ENCODE measurements around the gene VWCE. TPM values are rescaled to one million over a fixed set of nuclear protein-coding genes. Genes with fewer than 3 reads are reported as not detected.

Gene VWCE
- total and polyA plus RNA-seq, 9 of the 15 experiments (the other 6 are each of a cell fraction or from before 2014, with no cell fraction given): 0.06 to 1.6 (median 0.63) TPM; not detected in 1

- TF ChIP-seq GATAD2B (IDR thresholded peaks at IDR 0.05; ENCODE audit: borderline replicate concordance): 0 out of 2 replicates have a peak, but pooled peaks have one; percentile 59
- TF ChIP-seq TFAP4 (CRISPR knock-in tag; IDR thresholded peaks at IDR 0.05; ENCODE audit: borderline replicate concordance): peak; percentile 94
- peak; percentile 69; the same call in 1 of the 2 replicates for TF ChIP-seq ZNF589 (CRISPR knock-in tag; IDR thresholded peaks at IDR 0.05; ENCODE audit: low read depth)
- TF ChIP-seq BRD4 (IDR thresholded peaks at IDR 0.05): no peak
- TF ChIP-seq ZNF785 (CRISPR knock-in tag; IDR thresholded peaks at IDR 0.05): no peak
- no peak; the same call in 1 of the 2 replicates for TF ChIP-seq ESRRA (IDR thresholded peaks at IDR 0.05; ENCODE audit: borderline replicate concordance, low read depth)
- no peak for TF ChIP-seq GTF2B (IDR thresholded peaks at IDR 0.05; ENCODE audit: extremely low read depth, insufficient read length)
- TF ChIP-seq ZNF592 (IDR thresholded peaks at IDR 0.05): peak; percentile 96
- peak; percentile 67 for TF ChIP-seq GATAD2A (IDR thresholded peaks at IDR 0.05)
- no peak for TF ChIP-seq SREBF1 (IDR thresholded peaks at IDR 0.05; ENCODE audit: borderline replicate concordance, low read depth, low read length)
- TF ChIP-seq ETV1 (tag; conservative IDR thresholded peaks at IDR 0.05; ENCODE audit: low read depth): no peak
- no peak; the same call in 1 of the 2 replicates for TF ChIP-seq ZBTB33 (CRISPR knock-in tag; IDR thresholded peaks at IDR 0.05)
- TF ChIP-seq NBN (IDR thresholded peaks at IDR 0.05; ENCODE audit: low read depth): peak; percentile 74
- peak in 1 of 2 experiments; percentile 47; a peak in 2 of 4 replicates for TF ChIP-seq KDM1A (IDR thresholded peaks at IDR 0.05)
- peak; percentile 48 for TF ChIP-seq TBP (optimal IDR thresholded peaks at IDR 0.05; ENCODE audit: low read depth, low read length)
- no peak for TF ChIP-seq SP2 (IDR thresholded peaks at IDR 0.05; ENCODE audit: extremely low read depth, low read depth, low read length, poor library complexity, severe bottlenecking)
- peak; percentile 95 for TF ChIP-seq PKNOX1 (IDR thresholded peaks at IDR 0.05)
- peak; percentile 95 for TF ChIP-seq SMARCE1 (IDR thresholded peaks at IDR 0.05)
- TF ChIP-seq TARDBP (IDR thresholded peaks at IDR 0.05): peak; percentile 68; the same call in 1 of the 2 replicates
These were observed 7.7 kb downstream of the VWCE start (continued) for GRCh38 chr11:61287338-61287977.
